Kidney (tissue), 14 donors: Measurements from ENCODE around the gene CAPNS2. TPM values are rescaled to one million over a fixed set of nuclear protein-coding genes. Genes with fewer than 3 reads are reported as not detected.
A peak's percentile ranks its signal among the peaks of the same experiment; 100 is the strongest.

Experiments
- DNase-seq, 5 donors: peaks; one replicate each; pipeline ENCODE4 v3.0.0-alpha.2; 2013 to 2020
- FAIRE-seq: peaks from 2 replicates; lab custom pipeline; 2012; peaks lifted over from hg19 to GRCh38; lab: Jason Lieb, UNC
- H3K27ac ChIP-seq, 2 donors: one replicate each; pipeline ENCODE4 v1.7.0; 2013; ENCODE audit warnings: low read depth in 2 of 2, low read length in 2 of 2, inconsistent platforms in 1 of 2
- H3K27me3 ChIP-seq: one replicate; pipeline ENCODE4 v1.7.1; 2013; ENCODE audit warnings: low read length, inconsistent platforms; ENCODE audit not compliant: control insufficient read depth, insufficient read depth
- H3K36me3 ChIP-seq, 3 donors: one replicate each; pipeline versions ENCODE4 v1.7.0 to v1.7.1; 2013; ENCODE audit warnings: low read length in 3 of 3, control low read depth in 1 of 3, inconsistent platforms in 1 of 3; ENCODE audit not compliant: insufficient read depth in 3 of 3, control insufficient read depth in 2 of 3
- H3K4me1 ChIP-seq, 3 donors: one replicate each; pipeline versions ENCODE4 v1.7.0 to v1.7.1; 2013; ENCODE audit warnings: low read length in 3 of 3, inconsistent platforms in 1 of 3, low read depth in 1 of 3; ENCODE audit not compliant: control insufficient read depth in 2 of 3, insufficient read depth in 2 of 3
- H3K4me3 ChIP-seq, 3 donors: one replicate each; pipeline versions ENCODE4 v1.7.0 to v1.8.1; 2013; ENCODE audit warnings: low read length in 3 of 3, control low read depth in 1 of 3, inconsistent platforms in 1 of 3
- H3K9ac ChIP-seq, 3 donors: one replicate each; pipeline versions ENCODE4 v1.7.0 to v1.7.1; 2013; ENCODE audit warnings: low read length in 3 of 3, control low read depth in 1 of 3, inconsistent platforms in 1 of 3
- H3K9me3 ChIP-seq, 3 donors: one replicate each; pipeline versions ENCODE4 v1.7.0 to v1.7.1; 2013; ENCODE audit warnings: low read length in 3 of 3, control low read depth in 1 of 3, inconsistent platforms in 1 of 3; ENCODE audit not compliant: control insufficient read depth in 2 of 3, insufficient read depth in 1 of 3
- CTCF ChIP-seq: IDR thresholded peaks from 3 replicates; pipeline ENCODE4 v1.5.1; 2012; ENCODE audit warnings: mild to moderate bottlenecking, moderate library complexity, borderline replicate concordance; ENCODE audit not compliant: insufficient read depth; ENCODE audit errors: extremely low read depth
- intact Hi-C: fragments of 100-400 bp; cut with DNase I; formaldehyde crosslinking; loops from one replicate; pipeline ENCODE4 v1.11.1; 2022
- polyA plus RNA-seq: library from polyadenylated mRNA; stranded (reverse); fragments of 350-450 nt; fragmentation: Illumina TruSeq; extraction: RNeasy Lipid Tissue Mini Kit (QIAGEN cat#74804); gene quantifications from one replicate; pipeline ENCODE4 v1.2.3, GENCODE V29; 2014; ENCODE audit warnings: low read depth, low replicate concordance; ENCODE audit not compliant: insufficient read depth
- total RNA-seq: library from RNA; stranded (reverse); fragmentation: NEBNext Ultra II Directional; extraction: Animal tissue kit (Norgen Biotek cat#: 25700); gene quantifications from one replicate; pipeline ENCODE4 v1.2.1, GENCODE V29; 2021
- donor health status: control.
- donor health status: control.
- donor health status: control.
- donor health status: control.
- donor health status: control.
- donor health status: DM: yes; HTN: yes; CAD: no.
- donor health status: Normal renal cell carcinoma (clear cell type).

CAPNS2 gene
- total and polyA plus RNA-seq, 2 donors from 2014 or later, result 0.85 TPM; not detected in 1

- FAIRE-seq (no peak), DNase-seq (no peak)
- TF ChIP-seq CTCF, result no peak
Observed at GRCh38 chr16:55571191-55571897, 4.9 kb downstream of the CAPNS2 start.

GRCh38 chr16:55572439-55572838 lies 6.0 kb downstream of the CAPNS2 start:
- FAIRE-seq (no peak), DNase-seq (no peak)
- Histone ChIP-seq H3K27me3 (no peaks in the 10 kb centered on the region), H3K9ac (no peak overlapping the region), H3K4me3 (no peak overlapping the region), H3K4me1 (no peaks in the 10 kb centered on the region), H3K36me3 (no peaks in the 10 kb centered on the region), H3K9me3 (no peaks in the 10 kb centered on the region), H3K27ac (no peak overlapping the region)
- TF ChIP-seq CTCF, result no peak
- intact Hi-C loops, result no loop called here

More at GRCh38 chr16:55571191-55571897, 4.9 kb downstream of the CAPNS2 start:
- no peak overlapping the region for H3K27ac ChIP-seq
- H3K27me3 ChIP-seq, result no peaks in the 10 kb centered on the region
- no peaks in the 10 kb centered on the region for H3K36me3 ChIP-seq
- intact Hi-C loops, result no loop called here
- no peaks in the 10 kb centered on the region for H3K4me1 ChIP-seq
- no peak overlapping the region for H3K9ac ChIP-seq
- no peak overlapping the region for H3K4me3 ChIP-seq
- no peaks in the 10 kb centered on the region for H3K9me3 ChIP-seq

- TF ChIP-seq CTCF, result no peak
Observed at GRCh38 chr16:55574811-55575210, 8.3 kb downstream of the CAPNS2 start.

GRCh38 chr16:55575496-55575895 lies 9.0 kb downstream of the CAPNS2 start:
- Histone ChIP-seq H3K9me3 (no peaks in the 10 kb centered on the region), H3K36me3 (peaks cover 0 to 7% (median 5%) of the 10 kb centered on the region in 3 donors), H3K9ac (no peak overlapping the region), H3K4me1 (no peaks in the 10 kb centered on the region), H3K27ac (no peak overlapping the region), H3K4me3 (no peak overlapping the region), H3K27me3 (no peaks in the 10 kb centered on the region)
- TF ChIP-seq CTCF, result no peak
- intact Hi-C loops, result no loop called here
- DNase-seq (peak in 2 of 5 donors; percentile 17 to 25), FAIRE-seq (no peak)

More at GRCh38 chr16:55574811-55575210, 8.3 kb downstream of the CAPNS2 start:
- DNase-seq (no peak), FAIRE-seq (no peak)
- Histone ChIP-seq H3K27me3 (no peaks in the 10 kb centered on the region), H3K36me3 (peaks cover 0 to 5% (median 4%) of the 10 kb centered on the region in 3 donors), H3K9ac (no peak overlapping the region), H3K4me3 (no peak overlapping the region), H3K9me3 (no peaks in the 10 kb centered on the region), H3K27ac (no peak overlapping the region), H3K4me1 (no peaks in the 10 kb centered on the region)
- intact Hi-C loops, result no loop called here
